Uterus (tissue), 4 donors: Measurements from ENCODE around the gene FNDC11. TPM values are rescaled to one million over a fixed set of nuclear protein-coding genes. Genes with fewer than 3 reads are reported as not detected.

Experiments used
- DNase-seq, 2 donors: peaks; one replicate each; pipeline ENCODE4 v3.0.0-alpha.2; 2019 to 2020
- H3K27ac ChIP-seq, 2 donors: fragments of 200-600 bp; sonication (generic); 1 replicate in 1 of 2; 2 replicates in 1 of 2; pipeline ENCODE4 v1.5.1; 2016 to 2018
- H3K27me3 ChIP-seq, 2 donors: fragments of 200-600 bp; sonication (generic); one replicate each; pipeline ENCODE4 v1.5.1; 2018 to 2019; ENCODE audit warnings: control low read depth in 1 of 2
- H3K36me3 ChIP-seq, 2 donors: fragments of 200-600 bp; sonication (generic); one replicate each; pipeline ENCODE4 v1.5.1; 2019; ENCODE audit warnings: control low read depth in 1 of 2
- H3K4me1 ChIP-seq, 2 donors: fragments of 200-600 bp; sonication (generic); one replicate each; pipeline ENCODE4 v1.5.1; 2018 to 2019; ENCODE audit warnings: control low read depth in 1 of 2
- H3K4me3 ChIP-seq, 2 donors: fragments of 200-600 bp; sonication (generic); 1 replicate in 1 of 2; 2 replicates in 1 of 2; pipeline ENCODE4 v1.5.1; 2018 to 2019; ENCODE audit warnings: mild to moderate bottlenecking in 1 of 2
- H3K9me3 ChIP-seq, 2 donors: fragments of 200-600 bp; sonication (generic); one replicate each; pipeline ENCODE4 v1.5.1; 2019; ENCODE audit warnings: control low read depth in 1 of 2
- POLR2A ChIP-seq, 2 donors: fragments of 450-650 bp; IDR thresholded peaks; one replicate each; pipeline ENCODE4 v1.6.1; 2016; ENCODE audit warnings: antibody characterized with exemption in 2 of 2, mild to moderate bottlenecking in 1 of 2, moderate library complexity in 1 of 2
- intact Hi-C: fragments of 100-400 bp; cut with DNase I; formaldehyde crosslinking; loops from one replicate; pipeline ENCODE4 v1.15.1; 2023; ENCODE audit warnings: low total_unique reads
- total RNA-seq, 4 donors: library from RNA; depleted of rRNA in 3 of 4; stranded (reverse); fragments of >200 nt in 3 of 4; gene quantifications; one replicate each; pipeline versions ENCODE4 v1.1.0 to v1.2.4, GENCODE V29; 2014 to 2023
- TF ChIP-seq, protein P1 (sequence below), 4 experiments: fragments of 200-600 bp in 2 of 4; fragments of 450-650 bp in 2 of 4; sonication (generic) in 2 of 4; IDR thresholded peaks; one replicate each; pipeline ENCODE4 v1.5.1; 2016 to 2019; ENCODE audit warnings: antibody characterized with exemption in 4 of 4, mild to moderate bottlenecking in 2 of 4, moderate library complexity in 1 of 4
- donor health status: DM: yes; HTN: yes; CAD: no.

FNDC11 gene
- total RNA-seq, 4 donors from 2014 or later = 0.34 to 0.69 TPM; not detected in 2

DNA sequence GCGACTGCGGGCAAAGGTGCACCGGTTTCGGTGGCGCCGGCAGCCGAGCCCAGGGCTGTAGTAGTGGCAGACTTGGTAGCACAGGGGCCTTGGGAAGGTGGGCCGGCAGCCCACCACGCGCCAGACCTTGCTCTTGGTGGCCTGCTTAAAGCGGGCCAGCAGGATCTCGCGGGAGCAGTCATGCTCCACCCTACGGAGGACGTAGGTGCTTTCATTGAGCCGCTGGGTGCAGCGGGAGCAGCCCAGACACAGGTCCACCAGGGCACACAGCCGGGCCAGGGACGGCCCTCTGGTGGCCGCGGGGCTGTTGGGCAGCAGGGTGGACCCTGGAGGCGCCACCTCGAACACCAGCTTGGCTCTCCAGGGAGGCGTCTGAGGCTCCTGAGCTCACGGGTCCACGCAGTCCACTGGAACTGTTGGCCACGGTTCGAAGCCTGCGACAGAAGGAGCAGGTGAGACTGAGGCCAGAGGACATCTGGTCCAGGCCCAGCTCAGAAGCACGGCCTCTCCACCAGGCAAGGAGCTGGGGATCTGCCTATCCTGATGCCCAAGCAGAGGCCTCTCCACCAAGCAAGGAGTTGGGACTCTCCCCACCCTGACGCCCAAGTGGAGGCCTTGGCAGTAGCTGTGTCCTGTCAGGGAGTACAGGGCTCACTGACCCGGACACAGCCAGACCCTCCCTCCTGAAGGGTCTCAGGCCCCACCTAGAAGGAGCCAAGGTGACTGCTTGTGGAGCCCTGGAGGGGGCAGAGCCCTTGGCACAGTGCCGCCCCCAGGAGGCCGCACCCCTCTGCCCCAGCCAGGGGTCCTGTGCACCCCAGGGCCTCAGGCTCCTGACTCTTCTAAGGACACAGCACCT is 19.1 kb downstream of the FNDC11 start:
- Histone ChIP-seq H3K4me3 (peak overlapping the region; percentile 63 to 85), H3K36me3 (no peaks in the 10 kb centered on the region), H3K27ac (peak overlapping the region; percentile 63 to 78), H3K4me1 (peaks cover 0 to 6% of the 10 kb centered on the region in 2 donors), H3K9me3 (no peaks in the 10 kb centered on the region), H3K27me3 (no peaks in the 10 kb centered on the region)
- intact Hi-C loops = no loop called here
- no peak for DNase-seq
- TF ChIP-seq, protein P1, sequence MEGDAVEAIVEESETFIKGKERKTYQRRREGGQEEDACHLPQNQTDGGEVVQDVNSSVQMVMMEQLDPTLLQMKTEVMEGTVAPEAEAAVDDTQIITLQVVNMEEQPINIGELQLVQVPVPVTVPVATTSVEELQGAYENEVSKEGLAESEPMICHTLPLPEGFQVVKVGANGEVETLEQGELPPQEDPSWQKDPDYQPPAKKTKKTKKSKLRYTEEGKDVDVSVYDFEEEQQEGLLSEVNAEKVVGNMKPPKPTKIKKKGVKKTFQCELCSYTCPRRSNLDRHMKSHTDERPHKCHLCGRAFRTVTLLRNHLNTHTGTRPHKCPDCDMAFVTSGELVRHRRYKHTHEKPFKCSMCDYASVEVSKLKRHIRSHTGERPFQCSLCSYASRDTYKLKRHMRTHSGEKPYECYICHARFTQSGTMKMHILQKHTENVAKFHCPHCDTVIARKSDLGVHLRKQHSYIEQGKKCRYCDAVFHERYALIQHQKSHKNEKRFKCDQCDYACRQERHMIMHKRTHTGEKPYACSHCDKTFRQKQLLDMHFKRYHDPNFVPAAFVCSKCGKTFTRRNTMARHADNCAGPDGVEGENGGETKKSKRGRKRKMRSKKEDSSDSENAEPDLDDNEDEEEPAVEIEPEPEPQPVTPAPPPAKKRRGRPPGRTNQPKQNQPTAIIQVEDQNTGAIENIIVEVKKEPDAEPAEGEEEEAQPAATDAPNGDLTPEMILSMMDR (IDR thresholded peaks at IDR 0.05) = no peak
- TF ChIP-seq POLR2A (IDR thresholded peaks at IDR 0.05) = no peak

GRCh38 chr20:63573647-63574131 is 19.7 kb downstream of the FNDC11 start:
- TF ChIP-seq, protein P1 (IDR thresholded peaks at IDR 0.05) = no peak
- TF ChIP-seq POLR2A (IDR thresholded peaks at IDR 0.05) = no peak
- intact Hi-C loops = no loop called here
- H3K27ac ChIP-seq = peak overlapping the region; percentile 63 to 78

GRCh38 chr20:63574156-63574828 is 20.3 kb downstream of the FNDC11 start, which contains the start of gene HELZ2:
TSS of gene HELZ2 (minus strand) at chr20:63574239. CDS start at chr20:63572385, 1,854 bp downstream.
- TF ChIP-seq, protein P1 (IDR thresholded peaks at IDR 0.05) = no peak
- peak in 1 of 2 donors; percentile 41 for TF ChIP-seq POLR2A (IDR thresholded peaks at IDR 0.05)
- Histone ChIP-seq H3K4me1 (peaks cover 0 to 6% of the 10 kb centered on the region in 2 donors), H3K4me3 (peak within 1 kb of the TSS; percentile 63 to 85), H3K27me3 (no peaks in the 10 kb centered on the region), H3K9me3 (no peaks in the 10 kb centered on the region), H3K27ac (peak within 1 kb of the TSS; percentile 63 to 78), H3K36me3 (no peaks in the 10 kb centered on the region)
- peak; percentile 78 to 79 for DNase-seq
- intact Hi-C loops = no loop called here

More at GRCh38 chr20:63573647-63574131, 19.7 kb downstream of the FNDC11 start:
- Histone ChIP-seq H3K36me3 (no peaks in the 10 kb centered on the region), H3K4me1 (peaks cover 0 to 6% of the 10 kb centered on the region in 2 donors), H3K9me3 (no peaks in the 10 kb centered on the region), H3K27me3 (no peaks in the 10 kb centered on the region), H3K4me3 (peak overlapping the region; percentile 63 to 85)
- no peak for DNase-seq

- intact Hi-C loops = no loop called here
- H3K9me3 ChIP-seq = no peaks in the 10 kb centered on the region
- DNase-seq = no peak
- H3K27me3 ChIP-seq = no peaks in the 10 kb centered on the region
- peaks cover 0 to 6% of the 10 kb centered on the region in 2 donors for H3K4me1 ChIP-seq
- H3K36me3 ChIP-seq = no peaks in the 10 kb centered on the region
- H3K27ac ChIP-seq = no peak overlapping the region
- TF ChIP-seq POLR2A (IDR thresholded peaks at IDR 0.05) = no peak
- TF ChIP-seq, protein P1 (IDR thresholded peaks at IDR 0.05) = no peak
- H3K4me3 ChIP-seq = no peak overlapping the region
Measured at GRCh38 chr20:63574829-63575743, 21.1 kb downstream of the FNDC11 start.
